K562 (cell line): ENCODE measurements around the gene ZNF200. TPM values are rescaled to one million over a fixed set of nuclear protein-coding genes. Genes with fewer than 3 reads are reported as not detected.
A peak's percentile ranks its signal among the peaks of the same experiment; 100 is the strongest.

Source experiments
- HBP1 ChIP-seq: fragments of 450-650 bp; formaldehyde crosslinking; IDR thresholded peaks from 2 replicates; pipeline ENCODE4 v1.4.0; 2022; ENCODE audit warnings: missing genetic modification characterization
- HDAC6 ChIP-seq: IDR thresholded peaks from 2 replicates; pipeline ENCODE4 v1.6.1; 2012; ENCODE audit warnings: low read depth, mild to moderate bottlenecking, control low read depth, inconsistent platforms, low read length, moderate library complexity
- LEF1 ChIP-seq: fragments of 450-650 bp; IDR thresholded peaks from 2 replicates; pipeline ENCODE4 v1.6.1; 2016; ENCODE audit warnings: mild to moderate bottlenecking
- MIER1 ChIP-seq: fragments of 450-650 bp; IDR thresholded peaks from 2 replicates; pipeline ENCODE4 v1.6.1; 2016; ENCODE audit warnings: antibody characterized with exemption, mild to moderate bottlenecking, low read depth
- MYBL2 ChIP-seq, 2 experiments: fragments of 450-650 bp in 1 of 2; sonication (generic) in 1 of 2; formaldehyde crosslinking in 1 of 2; IDR thresholded peaks; 2 replicates each; pipeline versions ENCODE4 v1.6.1 to v1.8.1; 2017 to 2022; ENCODE audit warnings: borderline replicate concordance in 1 of 2, inconsistent platforms in 1 of 2, low read depth in 1 of 2, mild to moderate bottlenecking in 1 of 2, missing genetic modification reagents in 1 of 2, moderate library complexity in 1 of 2
- TSC22D4 ChIP-seq: fragments of 450-650 bp; IDR thresholded peaks from 2 replicates; pipeline ENCODE4 v1.6.1; 2016; ENCODE audit warnings: missing genetic modification characterization, missing biosample characterization, control low read depth
- ZKSCAN1 ChIP-seq: fragments of 150-350 bp; IDR thresholded peaks from 2 replicates; pipeline ENCODE4 v1.6.1; 2016; ENCODE audit warnings: low read depth, low read length
- ZNF184 ChIP-seq: sonication (generic); formaldehyde crosslinking; IDR thresholded peaks from 2 replicates; pipeline ENCODE4 v1.5.0; 2020; ENCODE audit warnings: missing genetic modification reagents
- polyA plus RNA-seq, 8 experiments: library from polyadenylated mRNA; depleted of rRNA in 4 of 8; stranded (reverse) in 5 of 8; unstranded in 3 of 8; fragments of >200 nt; fragmentation: Nextera tagmentation in 2 of 8; fragmentation: Illumina TruSeq in 1 of 8; extraction: Ambion mirVana in 2 of 8; extraction: Trizol in 1 of 8; gene quantifications; 2 replicates each; pipeline versions ENCODE4 v1.2.1 to v1.2.3, GENCODE V29; 2011 to 2014; ENCODE audit warnings: inconsistent platforms in 1 of 8, missing spikeins in 1 of 8
- total RNA-seq, 7 experiments: library from RNA; depleted of rRNA in 6 of 7; stranded (reverse); fragments of >200 nt in 6 of 7; fragmentation: Illumina TruSeq in 2 of 7; extraction: Trizol in 2 of 7; gene quantifications; 2 replicates each; pipeline versions ENCODE4 v1.2.1 to v1.2.3, GENCODE V29; 2011 to 2021; ENCODE audit warnings: low replicate concordance in 1 of 7
- TF ChIP-seq, protein P1 (sequence below): fragments of 450-650 bp; IDR thresholded peaks from 2 replicates; pipeline ENCODE4 v1.6.1; 2018; ENCODE audit warnings: mild to moderate bottlenecking, low read depth; ENCODE audit not compliant: partially characterized antibody
- TF ChIP-seq, protein P2 (sequence below): fragments of 450-650 bp; IDR thresholded peaks from 2 replicates; pipeline ENCODE4 v1.6.1; 2016; ENCODE audit warnings: mild to moderate bottlenecking, moderate library complexity
- TF ChIP-seq, protein P3 (sequence below): fragments of 250-450 bp; sonication (Bioruptor Pico); IDR thresholded peaks from 2 replicates; pipeline ENCODE4 v1.5.1; 2021; ENCODE audit warnings: mild to moderate bottlenecking

Gene ZNF200
- total and polyA plus RNA-seq, 9 of the 15 experiments (the other 6 are each of a cell fraction or from before 2014, with no cell fraction given) = 4.8 to 14.5 (median 9.2) TPM

DNA sequence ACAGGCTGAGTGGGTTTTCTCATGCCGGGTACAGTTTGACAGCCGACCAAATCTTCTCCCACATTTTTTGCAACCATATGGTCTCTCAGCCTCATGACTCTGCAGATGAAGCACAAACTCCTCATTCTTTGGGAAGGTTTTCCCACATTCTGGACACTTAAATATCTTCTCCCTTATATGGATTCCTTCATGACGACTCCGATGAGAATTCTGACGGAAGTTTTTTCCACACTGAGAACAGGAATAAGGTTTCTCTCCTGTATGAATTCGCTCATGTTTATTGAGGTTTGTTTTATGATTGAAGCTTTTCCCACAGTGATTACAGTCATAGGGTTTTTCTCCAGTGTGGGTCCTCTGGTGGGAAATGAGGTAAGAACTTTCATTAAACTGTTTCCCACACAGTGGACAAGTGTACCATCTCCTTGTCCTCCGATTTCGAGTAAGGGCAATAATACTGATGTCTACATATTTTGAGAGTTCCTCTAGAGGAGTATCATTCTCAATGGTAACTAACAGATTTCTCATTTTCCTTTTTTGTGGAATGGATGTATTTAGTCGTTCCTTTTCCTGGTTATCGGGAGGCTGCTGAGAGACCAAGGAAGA is 10.9 kb downstream of the ZNF200 start (continued):
- no peak for TF ChIP-seq MIER1
- TF ChIP-seq TSC22D4 = no peak
- TF ChIP-seq, protein P1, sequence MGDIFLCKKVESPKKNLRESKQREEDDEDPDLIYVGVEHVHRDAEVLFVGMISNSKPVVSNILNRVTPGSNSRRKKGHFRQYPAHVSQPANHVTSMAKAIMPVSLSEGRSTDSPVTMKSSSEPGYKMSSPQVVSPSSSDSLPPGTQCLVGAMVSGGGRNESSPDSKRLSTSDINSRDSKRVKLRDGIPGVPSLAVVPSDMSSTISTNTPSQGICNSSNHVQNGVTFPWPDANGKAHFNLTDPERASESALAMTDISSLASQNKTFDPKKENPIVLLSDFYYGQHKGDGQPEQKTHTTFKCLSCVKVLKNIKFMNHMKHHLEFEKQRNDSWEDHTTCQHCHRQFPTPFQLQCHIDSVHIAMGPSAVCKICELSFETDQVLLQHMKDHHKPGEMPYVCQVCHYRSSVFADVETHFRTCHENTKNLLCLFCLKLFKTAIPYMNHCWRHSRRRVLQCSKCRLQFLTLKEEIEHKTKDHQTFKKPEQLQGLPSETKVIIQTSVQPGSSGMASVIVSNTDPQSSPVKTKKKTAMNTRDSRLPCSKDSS = peak; percentile 97
- no peak for TF ChIP-seq ZNF184 (CRISPR knock-in tag)
- TF ChIP-seq ZKSCAN1 = no peak
- peak; percentile 46; the same call in 1 of the 2 replicates for TF ChIP-seq LEF1
- TF ChIP-seq, protein P2, sequence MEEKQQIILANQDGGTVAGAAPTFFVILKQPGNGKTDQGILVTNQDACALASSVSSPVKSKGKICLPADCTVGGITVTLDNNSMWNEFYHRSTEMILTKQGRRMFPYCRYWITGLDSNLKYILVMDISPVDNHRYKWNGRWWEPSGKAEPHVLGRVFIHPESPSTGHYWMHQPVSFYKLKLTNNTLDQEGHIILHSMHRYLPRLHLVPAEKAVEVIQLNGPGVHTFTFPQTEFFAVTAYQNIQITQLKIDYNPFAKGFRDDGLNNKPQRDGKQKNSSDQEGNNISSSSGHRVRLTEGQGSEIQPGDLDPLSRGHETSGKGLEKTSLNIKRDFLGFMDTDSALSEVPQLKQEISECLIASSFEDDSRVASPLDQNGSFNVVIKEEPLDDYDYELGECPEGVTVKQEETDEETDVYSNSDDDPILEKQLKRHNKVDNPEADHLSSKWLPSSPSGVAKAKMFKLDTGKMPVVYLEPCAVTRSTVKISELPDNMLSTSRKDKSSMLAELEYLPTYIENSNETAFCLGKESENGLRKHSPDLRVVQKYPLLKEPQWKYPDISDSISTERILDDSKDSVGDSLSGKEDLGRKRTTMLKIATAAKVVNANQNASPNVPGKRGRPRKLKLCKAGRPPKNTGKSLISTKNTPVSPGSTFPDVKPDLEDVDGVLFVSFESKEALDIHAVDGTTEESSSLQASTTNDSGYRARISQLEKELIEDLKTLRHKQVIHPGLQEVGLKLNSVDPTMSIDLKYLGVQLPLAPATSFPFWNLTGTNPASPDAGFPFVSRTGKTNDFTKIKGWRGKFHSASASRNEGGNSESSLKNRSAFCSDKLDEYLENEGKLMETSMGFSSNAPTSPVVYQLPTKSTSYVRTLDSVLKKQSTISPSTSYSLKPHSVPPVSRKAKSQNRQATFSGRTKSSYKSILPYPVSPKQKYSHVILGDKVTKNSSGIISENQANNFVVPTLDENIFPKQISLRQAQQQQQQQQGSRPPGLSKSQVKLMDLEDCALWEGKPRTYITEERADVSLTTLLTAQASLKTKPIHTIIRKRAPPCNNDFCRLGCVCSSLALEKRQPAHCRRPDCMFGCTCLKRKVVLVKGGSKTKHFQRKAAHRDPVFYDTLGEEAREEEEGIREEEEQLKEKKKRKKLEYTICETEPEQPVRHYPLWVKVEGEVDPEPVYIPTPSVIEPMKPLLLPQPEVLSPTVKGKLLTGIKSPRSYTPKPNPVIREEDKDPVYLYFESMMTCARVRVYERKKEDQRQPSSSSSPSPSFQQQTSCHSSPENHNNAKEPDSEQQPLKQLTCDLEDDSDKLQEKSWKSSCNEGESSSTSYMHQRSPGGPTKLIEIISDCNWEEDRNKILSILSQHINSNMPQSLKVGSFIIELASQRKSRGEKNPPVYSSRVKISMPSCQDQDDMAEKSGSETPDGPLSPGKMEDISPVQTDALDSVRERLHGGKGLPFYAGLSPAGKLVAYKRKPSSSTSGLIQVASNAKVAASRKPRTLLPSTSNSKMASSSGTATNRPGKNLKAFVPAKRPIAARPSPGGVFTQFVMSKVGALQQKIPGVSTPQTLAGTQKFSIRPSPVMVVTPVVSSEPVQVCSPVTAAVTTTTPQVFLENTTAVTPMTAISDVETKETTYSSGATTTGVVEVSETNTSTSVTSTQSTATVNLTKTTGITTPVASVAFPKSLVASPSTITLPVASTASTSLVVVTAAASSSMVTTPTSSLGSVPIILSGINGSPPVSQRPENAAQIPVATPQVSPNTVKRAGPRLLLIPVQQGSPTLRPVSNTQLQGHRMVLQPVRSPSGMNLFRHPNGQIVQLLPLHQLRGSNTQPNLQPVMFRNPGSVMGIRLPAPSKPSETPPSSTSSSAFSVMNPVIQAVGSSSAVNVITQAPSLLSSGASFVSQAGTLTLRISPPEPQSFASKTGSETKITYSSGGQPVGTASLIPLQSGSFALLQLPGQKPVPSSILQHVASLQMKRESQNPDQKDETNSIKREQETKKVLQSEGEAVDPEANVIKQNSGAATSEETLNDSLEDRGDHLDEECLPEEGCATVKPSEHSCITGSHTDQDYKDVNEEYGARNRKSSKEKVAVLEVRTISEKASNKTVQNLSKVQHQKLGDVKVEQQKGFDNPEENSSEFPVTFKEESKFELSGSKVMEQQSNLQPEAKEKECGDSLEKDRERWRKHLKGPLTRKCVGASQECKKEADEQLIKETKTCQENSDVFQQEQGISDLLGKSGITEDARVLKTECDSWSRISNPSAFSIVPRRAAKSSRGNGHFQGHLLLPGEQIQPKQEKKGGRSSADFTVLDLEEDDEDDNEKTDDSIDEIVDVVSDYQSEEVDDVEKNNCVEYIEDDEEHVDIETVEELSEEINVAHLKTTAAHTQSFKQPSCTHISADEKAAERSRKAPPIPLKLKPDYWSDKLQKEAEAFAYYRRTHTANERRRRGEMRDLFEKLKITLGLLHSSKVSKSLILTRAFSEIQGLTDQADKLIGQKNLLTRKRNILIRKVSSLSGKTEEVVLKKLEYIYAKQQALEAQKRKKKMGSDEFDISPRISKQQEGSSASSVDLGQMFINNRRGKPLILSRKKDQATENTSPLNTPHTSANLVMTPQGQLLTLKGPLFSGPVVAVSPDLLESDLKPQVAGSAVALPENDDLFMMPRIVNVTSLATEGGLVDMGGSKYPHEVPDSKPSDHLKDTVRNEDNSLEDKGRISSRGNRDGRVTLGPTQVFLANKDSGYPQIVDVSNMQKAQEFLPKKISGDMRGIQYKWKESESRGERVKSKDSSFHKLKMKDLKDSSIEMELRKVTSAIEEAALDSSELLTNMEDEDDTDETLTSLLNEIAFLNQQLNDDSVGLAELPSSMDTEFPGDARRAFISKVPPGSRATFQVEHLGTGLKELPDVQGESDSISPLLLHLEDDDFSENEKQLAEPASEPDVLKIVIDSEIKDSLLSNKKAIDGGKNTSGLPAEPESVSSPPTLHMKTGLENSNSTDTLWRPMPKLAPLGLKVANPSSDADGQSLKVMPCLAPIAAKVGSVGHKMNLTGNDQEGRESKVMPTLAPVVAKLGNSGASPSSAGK = peak; percentile 49; the same call in 1 of the 2 replicates
- no peak for TF ChIP-seq HBP1 (CRISPR knock-in tag)
- TF ChIP-seq, protein P3, sequence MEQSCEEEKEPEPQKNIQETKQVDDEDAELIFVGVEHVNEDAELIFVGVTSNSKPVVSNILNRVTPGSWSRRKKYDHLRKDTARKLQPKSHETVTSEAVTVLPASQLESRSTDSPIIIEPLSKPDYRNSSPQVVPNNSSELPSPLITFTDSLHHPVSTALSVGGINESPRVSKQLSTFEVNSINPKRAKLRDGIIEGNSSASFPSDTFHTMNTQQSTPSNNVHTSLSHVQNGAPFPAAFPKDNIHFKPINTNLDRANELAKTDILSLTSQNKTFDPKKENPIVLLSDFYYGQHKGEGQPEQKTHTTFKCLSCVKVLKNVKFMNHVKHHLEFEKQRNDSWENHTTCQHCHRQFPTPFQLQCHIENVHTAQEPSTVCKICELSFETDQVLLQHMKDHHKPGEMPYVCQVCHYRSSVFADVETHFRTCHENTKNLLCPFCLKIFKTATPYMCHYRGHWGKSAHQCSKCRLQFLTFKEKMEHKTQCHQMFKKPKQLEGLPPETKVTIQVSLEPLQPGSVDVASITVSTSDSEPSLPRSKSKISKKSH (CRISPR knock-in tag) = peak; percentile 97
- TF ChIP-seq HDAC6 = 0 out of 2 replicates have a peak, but pooled peaks have one; percentile 67
- TF ChIP-seq MYBL2 (IDR thresholded peaks at IDR 0.05; ENCODE audit: low read depth) = no peak
- no peak for TF ChIP-seq MYBL2 (CRISPR knock-in tag; IDR thresholded peaks at IDR 0.05; ENCODE audit: borderline replicate concordance)
